ENCODE results near the gene FNDC10.

FNDC10 gene

DNA sequence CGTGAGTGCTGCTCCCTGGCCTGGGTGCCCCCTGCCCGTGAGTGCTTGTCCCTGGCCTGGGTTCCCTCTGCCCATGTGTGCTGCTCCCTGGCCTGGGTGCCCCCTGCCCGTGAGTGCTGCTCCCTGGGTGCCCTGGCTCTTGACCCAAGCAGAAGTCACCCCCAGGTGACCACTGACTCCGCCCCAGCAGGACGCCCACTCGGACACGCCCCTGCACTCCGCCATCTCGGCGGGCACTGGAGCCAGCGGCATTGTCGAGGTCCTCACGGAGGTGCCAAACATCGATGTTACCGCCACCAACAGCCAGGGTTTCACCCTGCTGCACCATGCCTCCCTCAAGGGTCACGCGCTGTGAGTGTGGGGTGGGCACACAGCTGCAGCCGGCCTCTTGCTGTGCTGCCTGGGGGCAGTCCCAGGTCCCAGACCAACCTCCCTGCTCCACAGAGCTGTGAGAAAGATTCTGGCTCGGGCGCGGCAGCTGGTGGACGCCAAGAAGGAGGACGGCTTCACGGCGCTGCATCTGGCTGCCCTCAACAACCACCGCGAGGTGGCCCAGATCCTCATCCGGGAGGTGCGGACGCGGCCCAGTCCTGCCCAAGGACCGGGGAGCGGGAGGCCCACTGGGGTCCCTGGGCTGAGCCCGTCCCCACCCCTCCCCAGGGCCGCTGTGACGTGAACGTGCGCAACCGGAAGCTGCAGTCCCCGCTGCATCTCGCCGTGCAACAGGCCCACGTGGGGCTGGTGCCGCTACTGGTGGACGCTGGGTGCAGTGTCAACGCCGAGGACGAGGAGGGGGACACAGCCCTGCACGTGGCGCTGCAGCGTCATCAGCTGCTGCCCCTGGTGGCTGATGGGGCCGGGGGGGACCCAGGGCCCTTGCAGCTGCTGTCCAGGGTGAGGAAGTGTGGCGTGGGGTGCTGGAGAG is 28.2 kb upstream of the FNDC10 start:
- no peak for DNase-seq (ENCODE audit: low spot score)

- no peak for DNase-seq (ENCODE audit: low spot score)
Measured at GRCh38 chr1:1627261-1627828, 27.4 kb upstream of the FNDC10 start.

DNA sequence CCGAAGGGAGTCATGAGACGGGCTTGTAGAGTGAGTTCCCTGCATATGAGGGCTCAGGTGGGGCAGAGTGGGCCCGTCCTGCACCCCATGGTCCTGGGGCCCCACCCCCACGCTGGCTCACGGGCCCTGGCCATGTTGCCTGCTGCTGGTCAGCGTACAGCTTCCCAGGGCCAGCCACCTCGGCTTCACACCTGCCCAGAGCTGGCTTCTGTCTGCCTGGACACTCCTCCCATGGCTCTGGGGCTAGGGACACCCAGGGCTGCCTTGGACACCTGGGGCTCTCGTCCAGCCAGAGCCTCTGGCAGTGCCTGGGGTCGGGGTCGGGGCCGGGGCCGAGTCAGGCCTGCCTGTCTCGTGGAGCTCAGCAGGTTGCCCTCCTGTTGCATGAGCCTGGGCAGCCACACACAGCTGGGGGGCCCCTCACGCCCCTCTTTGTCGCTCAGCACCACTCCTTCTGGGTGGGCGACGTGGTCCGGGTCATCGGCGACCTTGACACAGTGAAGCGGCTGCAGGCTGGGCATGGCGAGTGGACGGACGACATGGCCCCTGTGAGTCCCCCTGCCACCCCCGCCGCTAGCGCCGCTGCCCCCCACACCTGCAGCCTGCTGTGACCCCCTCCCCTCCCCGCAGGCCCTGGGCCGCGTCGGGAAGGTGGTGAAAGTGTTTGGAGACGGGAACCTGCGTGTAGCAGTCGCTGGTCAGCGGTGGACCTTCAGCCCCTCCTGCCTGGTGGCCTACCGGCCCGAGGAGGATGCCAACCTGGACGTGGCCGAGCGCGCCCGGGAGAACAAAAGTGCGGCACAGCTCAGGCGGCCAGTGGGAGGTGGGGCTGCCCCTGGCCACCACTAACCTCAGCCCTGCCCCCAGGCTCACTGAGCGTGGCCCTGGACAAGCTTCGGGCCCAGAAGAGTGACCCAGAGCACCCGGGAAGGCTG is 26.5 kb upstream of the FNDC10 start:
- DNase-seq (ENCODE audit: low spot score) = no peak

- no peak for DNase-seq (ENCODE audit: low spot score)
Measured at GRCh38 chr1:1625824-1626206, 25.9 kb upstream of the FNDC10 start.

GRCh38 chr1:1625404-1625775 is 25.5 kb upstream of the FNDC10 start:
- DNase-seq (ENCODE audit: low spot score) = no peak

- DNase-seq (ENCODE audit: low spot score) = no peak
Measured at GRCh38 chr1:1624443-1625403, 24.8 kb upstream of the FNDC10 start.

DNA sequence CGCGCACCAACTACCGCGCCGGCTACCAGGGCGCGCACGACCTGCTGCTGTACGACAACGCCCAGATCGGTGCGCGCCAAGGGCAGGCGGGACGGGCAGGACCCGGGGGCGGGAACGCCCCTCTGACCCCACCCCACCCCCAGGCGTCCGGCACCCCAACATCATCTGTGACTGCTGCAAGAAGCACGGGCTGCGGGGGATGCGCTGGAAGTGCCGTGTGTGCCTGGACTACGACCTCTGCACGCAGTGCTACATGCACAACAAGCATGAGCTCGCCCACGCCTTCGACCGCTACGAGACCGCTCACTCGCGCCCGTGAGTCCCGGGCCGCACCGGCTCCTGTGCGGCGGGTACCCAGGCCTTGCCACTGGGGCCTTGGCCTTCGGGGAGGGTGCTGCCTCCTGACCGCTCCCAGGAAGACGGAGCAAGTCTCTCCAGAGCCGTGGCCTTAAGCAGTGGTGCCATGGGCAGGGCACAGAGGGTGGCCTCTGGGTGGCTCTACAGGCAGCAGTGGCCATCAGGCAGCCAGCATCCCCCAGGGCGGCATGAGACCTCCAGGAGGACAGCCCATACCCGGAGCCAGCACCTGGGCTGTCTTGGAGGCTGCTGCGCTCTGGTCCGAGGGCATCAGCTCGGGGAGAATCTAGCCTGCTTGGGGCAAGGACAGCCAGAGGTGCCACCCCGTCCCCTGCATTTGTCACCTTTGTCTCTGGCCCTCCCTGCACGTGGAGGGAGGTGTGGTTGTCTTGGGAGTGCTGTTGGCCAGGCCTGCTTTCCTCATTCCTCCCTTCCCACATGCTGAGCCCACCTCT is 23.9 kb upstream of the FNDC10 start:
- no peak for DNase-seq (ENCODE audit: low spot score)

DNA sequence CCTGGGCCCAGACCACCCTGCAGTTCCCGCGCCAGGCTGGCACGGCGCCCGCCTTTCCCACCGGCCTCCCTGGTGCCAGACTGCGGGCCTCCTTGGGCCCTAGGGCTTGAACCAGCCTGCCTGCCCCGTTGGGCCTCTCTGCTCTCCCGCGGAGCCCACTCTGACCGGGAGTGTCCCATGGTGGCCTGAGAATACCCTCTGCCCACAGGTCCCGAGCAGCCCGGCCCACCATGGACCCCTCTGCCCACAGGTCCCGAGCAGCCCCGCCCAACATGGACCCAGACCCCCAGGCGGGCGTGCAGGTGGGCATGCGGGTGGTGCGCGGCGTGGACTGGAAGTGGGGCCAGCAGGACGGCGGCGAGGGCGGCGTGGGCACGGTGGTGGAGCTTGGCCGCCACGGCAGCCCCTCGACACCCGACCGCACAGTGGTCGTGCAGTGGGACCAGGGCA is 23.3 kb upstream of the FNDC10 start:
- no peak for DNase-seq (ENCODE audit: low spot score)

DNA sequence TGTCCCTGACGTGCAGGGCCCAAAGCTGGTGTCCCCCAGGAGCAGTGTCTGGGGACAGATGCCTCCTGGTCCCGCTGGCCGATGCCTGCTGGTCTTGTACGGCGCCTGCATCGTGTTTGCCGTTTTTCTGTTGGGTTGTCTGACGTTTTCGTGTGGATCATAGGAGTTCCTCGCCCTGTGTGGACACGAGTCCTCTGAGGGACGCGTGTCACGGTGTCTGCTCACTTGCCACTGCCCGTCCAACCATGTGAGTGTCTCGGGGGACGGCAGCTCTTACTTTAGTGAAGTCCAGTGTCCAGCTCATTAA is 22.8 kb upstream of the FNDC10 start:
- no peak for DNase-seq (ENCODE audit: low spot score)

- no peak for DNase-seq (ENCODE audit: low spot score)
Measured at GRCh38 chr1:1622010-1622787, 22.3 kb upstream of the FNDC10 start.

- no peak for DNase-seq (ENCODE audit: low spot score)
Measured at GRCh38 chr1:1621173-1622009, 21.5 kb upstream of the FNDC10 start.

- no peak for DNase-seq (ENCODE audit: low spot score)
Measured at GRCh38 chr1:1620433-1621139, 20.7 kb upstream of the FNDC10 start.

DNA sequence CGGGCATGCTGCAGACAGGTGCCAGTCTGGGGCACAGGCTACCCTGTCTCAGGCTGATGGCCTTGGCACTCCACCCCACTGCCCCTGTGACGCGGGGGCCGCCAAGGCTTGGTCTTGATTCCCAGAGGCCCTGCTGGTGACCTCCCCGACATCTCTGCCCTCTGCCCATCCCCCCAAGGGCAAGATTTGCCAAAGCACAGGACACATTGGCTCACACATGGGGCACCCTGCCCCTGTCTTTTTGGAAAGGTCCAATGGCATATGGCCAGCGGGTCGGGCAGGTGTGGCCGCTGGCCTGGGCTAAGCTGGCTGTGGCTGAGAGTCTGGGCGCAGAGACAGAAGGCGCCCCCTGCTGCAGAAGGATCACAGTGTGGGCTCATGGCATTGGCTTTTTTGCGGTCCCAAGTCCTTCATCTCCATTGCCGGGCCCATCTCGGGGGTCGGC is 20.0 kb upstream of the FNDC10 start:
- no peak for DNase-seq (ENCODE audit: low spot score)

GRCh38 chr1:1618396-1619068 is 18.6 kb upstream of the FNDC10 start:
- DNase-seq (ENCODE audit: low spot score) = no peak

GRCh38 chr1:1617925-1618324 is 18.0 kb upstream of the FNDC10 start:
- no peak for DNase-seq (ENCODE audit: low spot score)

- no peak for DNase-seq (ENCODE audit: low spot score)
Measured at GRCh38 chr1:1617516-1617915, 17.6 kb upstream of the FNDC10 start.

DNA sequence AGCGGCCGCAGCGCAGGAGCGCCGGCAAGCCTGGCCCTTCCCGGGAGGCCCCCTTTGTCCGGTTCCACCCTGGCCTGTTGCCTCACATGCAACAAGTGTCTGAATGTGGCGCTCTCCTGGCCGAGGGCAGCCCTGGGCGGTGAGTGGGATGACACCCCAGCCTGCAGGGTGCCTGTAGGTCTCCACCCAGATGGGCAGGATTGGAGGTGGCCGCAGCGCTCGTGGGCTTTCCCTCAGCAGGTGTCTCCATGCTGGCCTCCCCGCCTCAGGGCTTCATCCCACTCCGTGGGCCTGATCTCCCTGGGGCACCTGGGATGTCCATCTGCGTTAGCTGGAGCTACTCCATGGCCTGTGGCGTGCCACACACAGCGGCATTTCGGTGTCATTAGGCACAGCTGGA is 16.9 kb upstream of the FNDC10 start:
- no peak for DNase-seq (ENCODE audit: low spot score)
